Neural cell (in vitro differentiated cells): Measurements from ENCODE around the gene RGS1. TPM values are rescaled to one million over a fixed set of nuclear protein-coding genes. Genes with fewer than 3 reads are reported as not detected.

ENCODE experiments used
- H2AFZ ChIP-seq: fragments of 200-600, 300-800 bp; sonication (generic), shearing (Covaris generic); 2 replicates; pipeline ENCODE4 v1.6.0; 2014; ENCODE audit warnings: low read depth, mild to moderate bottlenecking, antibody characterized with exemption, low read length, moderate library complexity
- H3F3A ChIP-seq: fragments of 200-600 bp; shearing (Covaris generic); 2 replicates; pipeline ENCODE4 v1.6.1; 2016; ENCODE audit warnings: mild to moderate bottlenecking, moderate library complexity, mixed read lengths, antibody characterized with exemption, low read length; ENCODE audit not compliant: insufficient read depth, poor library complexity, severe bottlenecking
- H3K27ac ChIP-seq: fragments of 200-600, 300-800 bp; sonication (generic), shearing (Covaris generic); 2 replicates; pipeline ENCODE4 v1.5.1; 2014; ENCODE audit warnings: mild to moderate bottlenecking, low read length, moderate library complexity
- H3K27me3 ChIP-seq: fragments of 300-800, 200-600 bp; sonication (generic), shearing (Covaris generic); 2 replicates; pipeline ENCODE4 v1.6.0; 2014; ENCODE audit warnings: mild to moderate bottlenecking, low read depth, low read length, moderate library complexity; ENCODE audit not compliant: insufficient read depth
- H3K36me3 ChIP-seq: fragments of 300-800, 200-600 bp; sonication (generic), shearing (Covaris generic); 2 replicates; pipeline ENCODE4 v1.5.1; 2014; ENCODE audit warnings: mild to moderate bottlenecking, antibody characterized with exemption, low read length, moderate library complexity; ENCODE audit not compliant: insufficient read depth
- H3K4me2 ChIP-seq: fragments of 300-800, 200-600 bp; sonication (generic), shearing (Covaris generic); 2 replicates; pipeline ENCODE4 v1.6.0; 2014; ENCODE audit warnings: mild to moderate bottlenecking, low read length
- H3K4me3 ChIP-seq: fragments of 300-800, 200-600 bp; sonication (generic), shearing (Covaris generic); 2 replicates; pipeline ENCODE4 v1.5.1; 2014; ENCODE audit warnings: mild to moderate bottlenecking, low read length, moderate library complexity
- H3K79me2 ChIP-seq: fragments of 200-600 bp; shearing (Covaris generic); replicated peaks from 2 replicates; pipeline ENCODE4 v1.6.0; 2014; ENCODE audit warnings: mild to moderate bottlenecking, low read length, moderate library complexity; ENCODE audit not compliant: insufficient read depth
- H3K9ac ChIP-seq: fragments of 300-800, 200-600 bp; sonication (generic), shearing (Covaris generic); 2 replicates; pipeline ENCODE4 v1.6.1; 2016; ENCODE audit warnings: mild to moderate bottlenecking, low read length, mixed read lengths
- H3K9me2 ChIP-seq: fragments of 200-600 bp; shearing (Covaris generic); 2 replicates; pipeline ENCODE4 v1.6.1; 2016; ENCODE audit warnings: mild to moderate bottlenecking, low read length, mixed read lengths; ENCODE audit not compliant: insufficient read depth
- H3K9me3 ChIP-seq: fragments of 200-600, 300-800 bp; sonication (generic), shearing (Covaris generic); 2 replicates; pipeline ENCODE4 v1.6.1; 2016; ENCODE audit warnings: mild to moderate bottlenecking, mixed run types, low read length, moderate library complexity, mixed read lengths
- H4K20me1 ChIP-seq: fragments of 200-600 bp; shearing (Covaris generic); 2 replicates; pipeline ENCODE4 v1.6.1; 2016; ENCODE audit warnings: mild to moderate bottlenecking, mixed run types; ENCODE audit not compliant: insufficient read depth
- EP300 ChIP-seq: fragments of 450-650 bp; conservative IDR thresholded peaks from 2 replicates; pipeline ENCODE4 v1.6.1; 2014; ENCODE audit warnings: antibody characterized with exemption, mild to moderate bottlenecking, moderate library complexity; ENCODE audit not compliant: poor library complexity, severe bottlenecking
- EZH2 ChIP-seq: fragments of 200-600, 300-800 bp; shearing (Covaris generic), sonication (generic); IDR thresholded peaks from 2 replicates; pipeline ENCODE4 v1.6.1; 2014; ENCODE audit warnings: antibody characterized with exemption, low read length, borderline replicate concordance, mild to moderate bottlenecking; ENCODE audit not compliant: insufficient read depth, poor library complexity, severe bottlenecking
- MXI1 ChIP-seq: fragments of 450-650 bp; conservative IDR thresholded peaks from 2 replicates; pipeline ENCODE4 v1.6.1; 2014; ENCODE audit warnings: antibody characterized with exemption, mild to moderate bottlenecking; ENCODE audit not compliant: poor library complexity, severe bottlenecking
- POLR2AphosphoS5 ChIP-seq: IDR thresholded peaks from 2 replicates; pipeline ENCODE4 v1.6.1; 2012
- RAD21 ChIP-seq: fragments of 450-650 bp; conservative IDR thresholded peaks from 2 replicates; pipeline ENCODE4 v1.6.1; 2014; ENCODE audit warnings: antibody characterized with exemption, mild to moderate bottlenecking, moderate library complexity
- SMC3 ChIP-seq: fragments of 450-650 bp; conservative IDR thresholded peaks from 2 replicates; pipeline ENCODE4 v1.6.1; 2014; ENCODE audit warnings: antibody characterized with exemption, mild to moderate bottlenecking, moderate library complexity; ENCODE audit not compliant: poor library complexity
- TAF1 ChIP-seq: IDR thresholded peaks from 2 replicates; pipeline ENCODE4 v1.6.1; 2012; ENCODE audit warnings: low read depth
- polyA plus RNA-seq: library from polyadenylated mRNA; depleted of rRNA; stranded (reverse); fragments of >200 nt; gene quantifications from 2 replicates; pipeline ENCODE4 v1.2.3, GENCODE V29; 2014
- TF ChIP-seq, protein P1 (sequence below): fragments of 450-650 bp; IDR thresholded peaks from 2 replicates; pipeline ENCODE4 v1.5.1; 2014; ENCODE audit warnings: antibody characterized with exemption, mild to moderate bottlenecking, moderate library complexity; ENCODE audit not compliant: poor library complexity, severe bottlenecking
- TF ChIP-seq, protein P2 (sequence below): IDR thresholded peaks from 2 replicates; pipeline ENCODE4 v1.6.1; 2012; ENCODE audit warnings: borderline replicate concordance

Gene RGS1
- polyA plus RNA-seq, 1 donor from 2014 or later, result not detected

DNA sequence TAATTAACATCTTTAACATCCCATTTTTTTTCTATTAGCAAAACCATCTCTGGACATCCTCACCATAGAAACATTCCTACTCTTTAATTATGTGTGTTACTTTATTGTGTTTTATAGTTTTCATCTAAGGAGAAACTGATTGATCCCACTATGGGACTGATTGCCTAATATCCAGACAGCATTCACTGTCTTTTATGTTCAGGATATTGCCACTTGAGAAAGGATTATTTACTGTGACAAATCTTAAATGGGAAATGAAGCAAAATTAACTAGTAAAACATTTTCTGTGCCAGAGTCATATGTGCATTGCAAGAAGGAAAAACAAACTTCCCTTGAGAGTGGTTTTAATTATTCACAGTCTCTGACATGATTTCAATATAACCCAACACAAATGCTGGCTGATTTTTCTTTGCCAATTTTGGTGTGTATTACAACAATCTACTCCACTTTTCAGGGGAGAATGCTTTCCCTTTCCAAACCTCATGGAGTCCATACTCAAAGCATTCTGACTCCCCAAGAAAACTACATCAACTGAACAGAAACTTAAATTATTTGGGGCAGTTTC is 44.6 kb downstream of the RGS1 start:
- H4K20me1 ChIP-seq, result no peaks in the 10 kb centered on the region
- no peaks in the 10 kb centered on the region for H3K9me2 ChIP-seq
- no peaks in the 10 kb centered on the region for H3K27me3 ChIP-seq
- no peaks in the 10 kb centered on the region for H3K79me2 ChIP-seq
- no peak overlapping the region for H3K4me3 ChIP-seq
- no peaks in the 10 kb centered on the region for H3K36me3 ChIP-seq
- H3K27ac ChIP-seq, result no peak overlapping the region
- no peak overlapping the region for H3K4me2 ChIP-seq
- H3F3A ChIP-seq, result no peaks in the 10 kb centered on the region
- H3K9ac ChIP-seq, result no peak overlapping the region
- TF ChIP-seq, protein P1, sequence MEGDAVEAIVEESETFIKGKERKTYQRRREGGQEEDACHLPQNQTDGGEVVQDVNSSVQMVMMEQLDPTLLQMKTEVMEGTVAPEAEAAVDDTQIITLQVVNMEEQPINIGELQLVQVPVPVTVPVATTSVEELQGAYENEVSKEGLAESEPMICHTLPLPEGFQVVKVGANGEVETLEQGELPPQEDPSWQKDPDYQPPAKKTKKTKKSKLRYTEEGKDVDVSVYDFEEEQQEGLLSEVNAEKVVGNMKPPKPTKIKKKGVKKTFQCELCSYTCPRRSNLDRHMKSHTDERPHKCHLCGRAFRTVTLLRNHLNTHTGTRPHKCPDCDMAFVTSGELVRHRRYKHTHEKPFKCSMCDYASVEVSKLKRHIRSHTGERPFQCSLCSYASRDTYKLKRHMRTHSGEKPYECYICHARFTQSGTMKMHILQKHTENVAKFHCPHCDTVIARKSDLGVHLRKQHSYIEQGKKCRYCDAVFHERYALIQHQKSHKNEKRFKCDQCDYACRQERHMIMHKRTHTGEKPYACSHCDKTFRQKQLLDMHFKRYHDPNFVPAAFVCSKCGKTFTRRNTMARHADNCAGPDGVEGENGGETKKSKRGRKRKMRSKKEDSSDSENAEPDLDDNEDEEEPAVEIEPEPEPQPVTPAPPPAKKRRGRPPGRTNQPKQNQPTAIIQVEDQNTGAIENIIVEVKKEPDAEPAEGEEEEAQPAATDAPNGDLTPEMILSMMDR, result no peak
- TF ChIP-seq SMC3 (no peak), RAD21 (no peak), EP300 (no peak), MXI1 (no peak), POLR2AphosphoS5 (no peak), EZH2 (no peak), TAF1 (no peak)
- TF ChIP-seq, protein P2, sequence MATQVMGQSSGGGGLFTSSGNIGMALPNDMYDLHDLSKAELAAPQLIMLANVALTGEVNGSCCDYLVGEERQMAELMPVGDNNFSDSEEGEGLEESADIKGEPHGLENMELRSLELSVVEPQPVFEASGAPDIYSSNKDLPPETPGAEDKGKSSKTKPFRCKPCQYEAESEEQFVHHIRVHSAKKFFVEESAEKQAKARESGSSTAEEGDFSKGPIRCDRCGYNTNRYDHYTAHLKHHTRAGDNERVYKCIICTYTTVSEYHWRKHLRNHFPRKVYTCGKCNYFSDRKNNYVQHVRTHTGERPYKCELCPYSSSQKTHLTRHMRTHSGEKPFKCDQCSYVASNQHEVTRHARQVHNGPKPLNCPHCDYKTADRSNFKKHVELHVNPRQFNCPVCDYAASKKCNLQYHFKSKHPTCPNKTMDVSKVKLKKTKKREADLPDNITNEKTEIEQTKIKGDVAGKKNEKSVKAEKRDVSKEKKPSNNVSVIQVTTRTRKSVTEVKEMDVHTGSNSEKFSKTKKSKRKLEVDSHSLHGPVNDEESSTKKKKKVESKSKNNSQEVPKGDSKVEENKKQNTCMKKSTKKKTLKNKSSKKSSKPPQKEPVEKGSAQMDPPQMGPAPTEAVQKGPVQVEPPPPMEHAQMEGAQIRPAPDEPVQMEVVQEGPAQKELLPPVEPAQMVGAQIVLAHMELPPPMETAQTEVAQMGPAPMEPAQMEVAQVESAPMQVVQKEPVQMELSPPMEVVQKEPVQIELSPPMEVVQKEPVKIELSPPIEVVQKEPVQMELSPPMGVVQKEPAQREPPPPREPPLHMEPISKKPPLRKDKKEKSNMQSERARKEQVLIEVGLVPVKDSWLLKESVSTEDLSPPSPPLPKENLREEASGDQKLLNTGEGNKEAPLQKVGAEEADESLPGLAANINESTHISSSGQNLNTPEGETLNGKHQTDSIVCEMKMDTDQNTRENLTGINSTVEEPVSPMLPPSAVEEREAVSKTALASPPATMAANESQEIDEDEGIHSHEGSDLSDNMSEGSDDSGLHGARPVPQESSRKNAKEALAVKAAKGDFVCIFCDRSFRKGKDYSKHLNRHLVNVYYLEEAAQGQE, result no peak
- no peaks in the 10 kb centered on the region for H3K9me3 ChIP-seq
- H2AFZ ChIP-seq, result no peak overlapping the region

DNA sequence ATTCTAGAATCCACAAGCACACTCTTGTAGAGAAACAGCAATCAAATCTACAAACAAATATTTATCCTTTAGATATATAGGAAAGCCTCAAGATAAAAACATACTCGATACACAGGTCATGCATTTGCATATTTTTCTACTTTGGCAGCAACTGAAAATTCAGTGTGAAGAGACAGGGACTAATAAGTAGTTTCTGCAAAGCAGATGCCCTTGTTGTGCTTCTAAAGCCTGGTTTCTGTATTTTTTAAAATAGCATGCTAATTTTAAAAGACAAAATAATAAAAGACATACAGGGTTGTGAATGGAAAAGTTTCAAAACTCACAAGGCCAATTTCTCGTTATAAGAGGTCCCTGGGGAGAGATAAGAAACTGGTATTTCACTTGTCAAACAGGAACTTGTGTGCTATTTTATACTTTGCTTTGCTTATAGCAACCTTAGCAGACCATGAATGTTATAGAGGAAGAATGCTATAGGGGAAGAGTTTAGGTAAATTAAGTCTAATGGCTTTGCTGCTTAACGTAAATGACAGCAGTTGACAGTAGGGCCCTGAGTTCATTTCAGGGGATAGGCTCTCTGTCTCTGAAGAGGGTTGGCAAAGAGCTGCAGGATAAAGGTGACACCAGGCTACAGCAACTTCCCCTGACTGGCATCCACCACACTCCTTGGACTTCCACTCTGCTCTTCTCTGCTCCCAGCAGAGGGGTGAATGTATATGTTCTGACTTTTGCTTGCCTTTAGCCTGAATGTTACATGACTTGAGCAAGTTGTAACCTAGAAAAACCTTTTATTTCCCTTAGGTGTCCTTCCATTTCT is 51.0 kb downstream of the RGS1 start:
- no peaks in the 10 kb centered on the region for H3K27me3 ChIP-seq
- no peaks in the 10 kb centered on the region for H3K79me2 ChIP-seq
- H4K20me1 ChIP-seq, result no peaks in the 10 kb centered on the region
- no peak overlapping the region for H3K4me3 ChIP-seq
- no peaks in the 10 kb centered on the region for H3K36me3 ChIP-seq
- TF ChIP-seq TAF1, result no peak
- TF ChIP-seq, protein P2, result no peak
- TF ChIP-seq EP300, result no peak
- TF ChIP-seq RAD21, result no peak
- no peak for TF ChIP-seq POLR2AphosphoS5
- H3K27ac ChIP-seq, result no peak overlapping the region
- no peaks in the 10 kb centered on the region for H3K9me3 ChIP-seq
- H3K9me2 ChIP-seq, result no peaks in the 10 kb centered on the region
- H3F3A ChIP-seq, result no peaks in the 10 kb centered on the region
- H3K4me2 ChIP-seq, result no peak overlapping the region
- no peak overlapping the region for H3K9ac ChIP-seq
- H2AFZ ChIP-seq, result no peak overlapping the region
